ENCODE results near the gene DPP4.

DPP4 gene

DNA sequence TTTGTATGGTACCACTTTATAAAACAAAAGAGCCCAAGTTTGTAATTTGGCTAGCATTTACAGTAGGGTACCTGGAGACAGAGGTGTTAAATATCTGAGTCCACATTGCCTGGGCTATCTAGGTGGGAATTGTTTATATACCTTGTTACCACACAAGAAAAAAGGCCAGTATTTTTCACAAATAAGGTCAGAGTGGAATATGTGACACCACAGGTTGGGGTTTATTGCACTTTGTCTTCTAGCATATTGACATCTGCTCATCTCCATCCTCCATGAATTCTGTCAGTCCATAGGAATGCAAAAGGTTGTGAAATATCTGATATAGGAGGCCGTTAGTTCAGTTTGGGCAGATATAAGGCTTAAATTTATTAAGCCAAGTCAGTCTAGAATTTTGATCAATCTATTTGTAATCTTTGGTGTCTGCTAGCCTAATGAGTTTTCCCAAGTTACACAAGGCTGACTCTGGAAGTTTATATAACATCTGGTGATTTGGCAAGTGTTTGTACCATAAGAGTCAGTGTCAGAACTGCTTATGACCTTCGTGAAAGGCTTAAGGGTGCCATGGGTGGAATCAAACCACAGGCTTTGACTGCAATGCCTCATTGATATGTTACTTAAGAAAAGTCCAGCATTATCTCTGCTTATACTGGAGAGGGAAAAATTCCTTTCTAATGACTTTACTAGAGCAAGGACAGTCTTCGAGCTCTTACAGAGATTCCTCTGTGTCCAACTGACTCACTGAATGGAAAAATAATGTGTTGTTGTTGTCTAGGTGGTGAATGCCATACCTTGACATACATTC, 11.3 kb upstream of the DPP4 start:
- no peak for DNase-seq

DNA sequence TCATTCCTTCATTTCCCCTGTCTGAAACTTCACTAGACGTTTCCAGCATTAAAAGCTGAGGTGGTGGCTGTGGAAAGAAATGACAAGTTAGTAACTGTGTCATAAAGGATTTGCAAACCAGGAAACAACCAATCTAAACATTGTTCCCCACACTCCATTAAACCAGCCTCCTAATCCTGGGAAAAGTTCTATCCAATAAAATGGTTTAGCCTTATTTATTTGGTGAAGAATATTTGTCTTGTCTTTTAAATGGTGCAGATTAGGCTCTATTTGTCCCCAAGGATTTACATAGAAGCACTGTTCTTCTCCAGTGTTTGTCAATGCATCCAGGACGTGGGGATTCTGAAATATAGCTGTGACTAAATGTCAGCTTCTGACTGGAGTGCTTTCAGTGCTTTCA, 10.5 kb upstream of the DPP4 start:
- no peak for DNase-seq

- no peak for DNase-seq
Observed at GRCh38 chr2:162082681-162083080, 8.7 kb upstream of the DPP4 start.

DNA sequence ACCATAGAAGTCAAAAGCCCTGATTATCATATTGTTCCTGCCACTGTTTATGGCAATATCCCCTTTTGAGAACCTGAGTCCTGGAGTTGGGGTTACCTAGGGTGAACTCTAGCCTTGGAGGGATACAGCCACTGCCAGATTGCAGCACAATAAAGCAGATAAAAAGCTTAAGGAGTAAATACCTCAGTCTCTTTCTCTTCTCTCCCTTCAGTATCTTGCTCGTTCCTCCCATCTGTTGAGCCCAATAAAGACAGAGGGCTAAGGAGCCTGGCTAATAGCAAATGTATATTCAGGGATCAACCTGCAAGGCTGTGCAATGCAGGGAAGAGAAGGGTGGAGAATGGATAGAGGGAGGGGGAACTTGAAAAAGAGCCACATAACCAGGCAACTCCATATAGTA, 8.0 kb upstream of the DPP4 start:
- DNase-seq = no peak

- DNase-seq = no peak
Observed at GRCh38 chr2:162079514-162079913, 5.5 kb upstream of the DPP4 start.

DNA sequence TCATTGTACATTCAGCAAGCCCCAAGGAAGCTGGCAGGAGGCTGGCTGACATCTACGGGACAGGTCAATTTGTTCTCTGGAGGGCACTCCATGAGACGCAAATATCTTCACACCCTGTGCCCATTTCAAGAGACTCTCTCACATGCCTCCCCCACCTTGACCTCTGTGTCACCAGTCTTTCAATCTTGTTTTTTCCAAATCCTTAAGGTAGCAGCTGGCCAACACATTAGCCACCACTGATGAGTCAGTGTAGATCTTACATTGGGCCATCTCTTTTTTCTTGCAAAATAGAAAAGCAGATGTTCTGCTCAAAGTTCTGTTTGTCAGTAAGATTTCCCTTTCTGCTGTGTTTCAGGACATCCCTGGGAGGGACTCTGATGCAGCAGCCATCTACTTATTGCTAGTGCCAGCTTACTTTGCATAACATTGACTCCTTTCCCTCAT, 1.7 kb upstream of the DPP4 start:
- no peak for DNase-seq

DNA sequence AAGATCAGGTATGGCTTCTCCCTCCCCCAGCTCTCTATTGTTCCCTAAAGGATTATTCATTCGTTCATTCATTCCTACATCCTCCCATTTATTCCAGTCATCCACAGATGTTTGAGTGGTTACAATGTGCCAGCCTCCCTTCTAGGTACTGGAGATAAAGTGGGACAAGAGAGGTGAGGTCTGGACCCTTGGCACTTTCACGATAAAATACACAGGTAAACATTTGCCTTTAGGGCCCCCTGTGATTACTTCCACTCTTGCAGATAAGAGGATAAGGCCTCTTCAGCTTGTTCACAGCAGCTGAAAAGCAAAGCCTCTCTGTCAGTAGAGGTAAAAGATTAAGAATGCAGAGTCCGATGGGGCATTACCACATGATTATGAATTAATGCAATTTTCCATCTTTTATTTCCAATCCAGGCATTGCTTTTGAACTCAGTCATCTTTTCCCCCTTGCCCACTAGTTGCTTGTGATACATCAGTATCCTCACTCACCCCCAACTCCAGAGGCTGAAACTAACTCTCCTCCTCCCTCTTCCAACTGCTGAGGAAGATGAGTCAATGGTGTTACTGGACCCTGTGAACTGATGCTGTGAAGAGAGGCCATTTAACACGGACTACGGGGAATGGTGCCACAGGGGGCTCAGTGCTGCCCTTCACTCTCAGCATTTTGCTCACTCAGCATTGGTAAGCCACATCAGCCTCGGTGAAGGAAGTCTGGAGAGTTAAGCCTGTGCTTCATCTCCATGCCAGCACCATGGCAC, 1.1 kb upstream of the DPP4 start:
- DNase-seq = no peak

DNA sequence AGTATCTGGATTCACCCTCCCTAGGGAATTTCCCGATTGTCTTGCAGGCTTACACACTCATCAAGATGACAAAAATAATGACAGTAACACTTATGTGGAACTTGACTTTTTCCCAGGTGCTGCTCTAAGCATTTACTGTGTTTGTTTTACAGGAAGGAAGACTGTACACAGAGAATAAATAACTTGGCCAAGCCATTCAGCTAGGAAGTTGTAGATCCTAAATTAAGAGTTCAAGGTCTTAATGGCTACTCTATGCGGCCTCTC, 549 bp upstream of the DPP4 start:
- no peak for DNase-seq

DNA sequence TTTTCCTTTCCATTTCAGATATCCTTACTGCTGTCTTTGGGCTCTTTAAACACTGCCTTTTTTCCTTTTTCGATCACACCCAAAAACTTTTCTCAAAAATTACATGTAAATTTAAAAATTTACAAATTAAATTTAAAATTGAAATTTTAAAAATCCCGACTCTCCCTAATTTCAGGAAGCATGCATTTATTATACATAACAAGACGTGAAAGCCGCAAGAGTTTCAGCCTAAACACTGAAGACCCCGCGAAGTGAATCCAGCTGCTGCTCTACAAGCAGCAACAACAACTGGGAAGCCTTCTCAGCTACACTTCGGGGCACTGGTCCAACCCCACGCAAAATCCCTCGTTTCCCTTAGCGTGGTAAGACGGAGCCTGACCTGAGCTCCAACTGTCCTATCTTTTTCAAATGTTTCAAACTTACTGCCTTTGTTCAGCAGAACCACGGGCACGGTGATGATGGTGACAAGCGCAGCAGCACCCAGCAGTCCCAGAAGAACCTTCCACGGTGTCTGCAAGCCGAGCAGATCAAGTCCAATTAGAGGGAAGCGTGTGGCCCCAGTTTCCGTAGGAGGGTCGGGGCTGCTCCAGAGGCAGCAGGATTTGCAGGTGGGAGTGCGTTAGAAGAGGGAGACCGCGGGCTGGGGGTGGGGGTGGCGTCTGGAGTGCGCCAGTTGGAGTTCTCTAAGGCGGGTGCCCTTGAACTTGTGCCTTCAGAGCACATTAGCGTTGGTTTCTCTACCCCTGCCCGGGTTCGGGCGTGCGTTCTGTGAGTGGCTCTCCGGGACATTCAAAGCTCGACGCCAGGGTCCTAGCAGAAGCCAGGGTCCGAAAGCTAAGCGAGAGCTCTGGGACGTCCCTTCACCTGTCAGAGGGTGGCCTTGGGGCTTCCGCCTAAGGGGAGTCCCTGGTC, 783 bp downstream of the DPP4 start:
- peak; percentile 67 for DNase-seq

DNA sequence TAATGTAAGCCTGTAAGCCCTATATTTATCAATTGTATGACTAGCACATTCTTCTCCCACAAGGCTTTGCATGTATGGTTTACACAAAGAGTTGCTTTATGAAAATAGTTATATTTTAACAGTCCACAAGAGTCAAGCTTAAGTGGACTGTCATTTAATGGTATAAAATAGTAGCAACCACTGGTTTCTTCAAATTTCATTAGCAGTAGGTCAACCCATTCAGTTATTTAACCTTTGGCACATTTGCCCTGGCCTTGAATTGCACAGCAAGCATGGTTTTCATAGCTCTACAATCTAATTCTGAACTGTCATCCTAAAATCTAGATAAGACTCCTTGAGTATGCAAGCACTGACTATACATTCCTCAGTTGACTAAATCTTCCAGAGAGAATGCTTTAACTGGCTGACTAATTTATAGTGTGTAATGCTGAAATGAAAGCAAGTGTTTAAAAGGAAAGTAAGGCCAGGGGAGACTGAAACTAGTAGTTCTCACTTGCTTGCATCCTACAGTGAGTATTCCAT, 1.8 kb downstream of the DPP4 start:
- no peak for DNase-seq

DNA sequence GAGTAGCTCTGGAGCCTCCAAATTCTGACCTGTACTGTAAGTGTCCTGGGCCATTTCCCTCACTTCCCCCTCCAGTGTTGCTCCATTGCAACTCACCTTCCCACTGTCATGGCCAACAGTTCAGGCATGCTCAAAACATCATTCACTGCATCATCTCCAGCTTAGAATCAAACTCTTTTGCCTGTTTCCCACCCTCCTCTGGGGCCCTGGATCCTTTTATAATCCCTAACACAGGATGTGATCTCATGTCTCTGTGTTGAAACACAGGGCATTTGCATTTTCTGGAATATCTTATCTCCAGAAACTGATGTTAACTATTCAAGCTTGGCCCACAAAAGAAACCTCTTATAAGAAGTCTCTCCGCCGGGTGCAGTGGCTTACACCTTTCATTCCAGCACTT, 3.0 kb downstream of the DPP4 start:
- DNase-seq = no peak

DNA sequence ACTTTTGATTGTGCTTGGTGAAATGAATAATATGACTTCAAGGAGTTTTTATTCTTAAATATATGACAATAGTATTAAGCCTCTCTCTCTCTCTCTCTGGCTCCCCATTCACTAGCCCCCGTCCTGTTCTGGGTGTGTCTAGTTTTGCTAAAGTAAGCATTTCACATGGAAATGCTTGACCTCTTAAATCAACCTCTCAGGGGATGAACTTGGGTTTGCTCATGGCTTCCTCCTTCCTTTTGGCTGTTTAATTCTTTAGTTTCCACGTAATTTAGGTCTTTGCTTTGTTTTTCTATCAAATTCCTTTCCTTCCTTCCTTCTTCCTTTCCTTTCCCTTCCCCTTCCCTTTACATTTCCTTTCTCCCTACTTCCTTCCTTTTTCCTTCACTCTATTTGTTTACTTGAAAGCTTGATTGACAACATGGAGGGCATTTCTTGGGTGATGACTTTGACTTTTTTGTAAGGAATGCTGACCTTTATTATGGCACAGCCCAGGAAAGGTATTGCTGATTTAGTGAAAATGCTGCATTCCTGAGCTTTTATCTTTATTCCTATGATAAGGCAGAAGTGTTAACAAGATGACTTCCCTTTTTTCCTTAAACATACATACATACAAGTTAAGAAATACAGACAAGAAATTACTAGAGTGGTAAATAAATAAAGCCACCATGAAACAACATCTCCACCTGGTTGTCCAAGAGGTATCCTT, 3.6 kb downstream of the DPP4 start:
- no peak for DNase-seq

DNA sequence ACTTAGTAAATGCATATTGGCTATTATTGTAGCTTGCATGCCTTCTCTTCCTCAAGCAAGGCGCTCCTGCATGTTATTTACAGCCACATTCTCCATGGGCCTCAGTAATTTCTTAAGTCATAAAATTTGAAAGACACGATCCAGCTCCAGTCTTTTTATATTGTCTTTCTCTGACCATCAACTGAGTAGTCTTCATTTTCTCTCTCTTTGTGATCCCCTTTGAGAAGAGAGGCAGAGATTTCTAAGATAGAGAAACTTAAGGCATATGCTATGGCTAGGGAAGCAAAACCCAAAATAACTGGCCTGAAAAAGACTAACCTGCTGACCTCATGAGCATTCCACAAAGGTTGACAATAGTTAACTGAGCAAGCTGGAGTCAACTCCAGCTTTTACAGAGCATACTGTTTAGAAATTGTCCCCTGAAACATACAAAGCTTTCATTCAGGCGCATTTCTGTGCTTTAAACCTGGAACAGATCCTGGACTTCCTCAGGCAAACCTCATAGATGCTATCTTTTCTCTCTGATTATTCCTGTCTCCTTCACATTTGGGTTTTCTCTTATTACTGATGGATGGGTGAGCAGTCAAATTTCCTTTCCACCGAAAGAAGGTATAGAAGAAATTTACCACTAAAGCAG, 4.6 kb downstream of the DPP4 start:
- DNase-seq = no peak

DNA sequence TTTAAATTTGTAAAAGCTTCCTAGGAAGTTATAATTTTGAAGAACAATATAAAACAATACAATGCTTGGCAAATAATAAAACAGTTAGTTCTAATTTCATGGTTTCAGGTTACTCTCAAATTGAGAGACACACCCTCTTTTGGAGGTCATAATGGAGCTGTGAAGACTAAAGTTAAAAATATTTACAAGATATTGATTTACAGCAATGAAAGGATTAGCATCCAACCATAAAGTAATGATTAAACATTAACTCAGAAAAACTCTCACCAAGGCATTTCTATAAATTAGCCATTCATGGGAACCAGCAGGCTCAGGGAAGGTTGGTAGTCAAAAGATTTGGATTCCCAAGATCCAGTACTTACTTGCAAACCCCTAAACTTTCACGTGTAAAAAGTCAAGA, 6.4 kb downstream of the DPP4 start:
- DNase-seq = no peak

DNA sequence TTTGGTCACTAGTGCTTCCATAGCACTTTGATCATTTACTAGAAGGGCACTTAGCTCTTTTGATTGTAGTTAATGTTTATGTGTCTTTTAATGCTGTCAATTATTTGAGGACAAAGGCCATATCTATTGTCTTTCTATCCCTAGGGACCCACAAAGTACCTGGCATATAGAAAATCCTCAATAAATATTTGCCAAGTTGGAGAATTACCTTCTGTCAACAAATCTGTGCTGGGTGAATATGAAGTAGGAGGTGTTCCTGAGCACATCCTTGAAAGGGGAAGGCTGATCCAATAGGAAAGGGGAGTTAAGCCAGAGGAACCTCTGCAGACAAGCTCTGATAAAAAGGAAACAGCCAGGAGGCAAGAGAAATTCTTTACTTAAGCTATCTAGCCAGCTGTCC, 8.2 kb downstream of the DPP4 start:
- DNase-seq = no peak

- no peak for DNase-seq
Observed at GRCh38 chr2:162063899-162064298, 10.1 kb downstream of the DPP4 start.

GRCh38 chr2:162063281-162063680, 10.7 kb downstream of the DPP4 start:
- no peak for DNase-seq

DNA sequence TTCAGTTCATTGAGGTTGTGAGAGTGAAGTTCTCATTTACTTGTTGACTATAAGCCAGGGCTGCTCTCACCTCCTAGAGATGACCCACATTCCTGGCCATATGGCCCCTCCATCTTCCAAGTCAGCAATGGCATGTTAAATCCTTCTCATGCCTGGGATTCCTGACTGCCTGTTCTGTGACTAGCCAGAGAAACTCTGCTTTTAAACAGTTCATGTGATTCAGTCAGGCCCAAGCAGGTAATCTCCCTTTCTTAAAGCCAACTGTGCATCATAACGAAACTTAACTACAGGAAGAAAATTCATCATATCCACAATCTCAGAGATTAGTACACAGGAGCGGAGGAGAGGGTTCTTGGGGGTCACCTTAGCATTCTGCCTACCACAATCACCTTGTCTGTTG, 11.5 kb downstream of the DPP4 start:
- DNase-seq = no peak

- no peak for DNase-seq
Observed at GRCh38 chr2:162061021-162061420, 13.0 kb downstream of the DPP4 start.

DNA sequence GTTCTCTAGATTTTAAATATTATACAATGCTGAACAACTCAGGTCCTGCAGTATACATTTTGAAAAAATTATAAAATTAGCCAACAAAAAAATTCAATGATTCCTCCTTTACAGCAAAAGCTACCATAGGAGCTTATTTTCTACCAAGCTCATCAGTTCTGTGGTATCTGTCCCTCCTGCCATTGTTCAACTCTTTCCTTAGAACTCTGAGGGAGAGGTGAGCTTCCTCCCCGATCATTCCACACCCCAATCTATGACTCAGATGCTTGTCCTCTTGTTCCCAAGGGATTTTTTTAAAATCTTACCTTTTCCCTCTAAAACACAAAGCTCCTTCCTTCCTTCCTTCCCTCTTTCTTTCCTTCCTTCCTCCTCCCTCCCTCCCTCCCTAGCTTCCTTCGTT, 13.5 kb downstream of the DPP4 start:
- DNase-seq = no peak

DNA sequence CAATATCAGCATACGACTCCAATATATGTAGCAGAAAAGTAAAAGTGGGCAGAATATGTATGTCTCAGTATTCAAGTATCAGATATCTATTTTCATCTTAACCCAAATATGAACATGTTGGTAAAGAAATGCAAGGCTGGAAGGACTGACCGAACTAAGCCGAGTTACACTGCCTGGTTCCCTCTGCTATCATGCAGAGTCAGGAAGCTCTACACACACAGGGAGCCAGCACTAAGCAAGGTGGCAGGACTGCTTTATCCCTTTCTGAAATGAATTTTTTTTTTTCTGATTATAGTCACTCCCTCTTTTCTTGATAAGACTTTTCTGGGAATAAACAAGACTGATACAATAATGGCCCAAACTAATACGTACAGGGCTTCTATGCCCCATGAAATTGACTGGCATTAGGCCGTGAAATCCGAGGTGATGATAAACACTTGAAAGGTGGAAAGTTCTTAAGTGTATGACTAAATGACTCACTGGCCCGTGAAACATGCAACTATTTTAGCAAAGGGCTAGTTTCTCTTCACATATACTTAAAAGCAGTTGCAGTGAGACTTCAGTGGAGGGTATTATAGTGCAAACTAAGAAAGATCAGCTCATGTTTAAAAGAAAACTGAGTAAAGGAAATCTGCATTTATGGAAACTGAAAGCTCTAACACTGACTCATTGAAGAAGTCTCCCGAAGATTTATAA, 14.9 kb downstream of the DPP4 start:
- no peak for DNase-seq

DNA sequence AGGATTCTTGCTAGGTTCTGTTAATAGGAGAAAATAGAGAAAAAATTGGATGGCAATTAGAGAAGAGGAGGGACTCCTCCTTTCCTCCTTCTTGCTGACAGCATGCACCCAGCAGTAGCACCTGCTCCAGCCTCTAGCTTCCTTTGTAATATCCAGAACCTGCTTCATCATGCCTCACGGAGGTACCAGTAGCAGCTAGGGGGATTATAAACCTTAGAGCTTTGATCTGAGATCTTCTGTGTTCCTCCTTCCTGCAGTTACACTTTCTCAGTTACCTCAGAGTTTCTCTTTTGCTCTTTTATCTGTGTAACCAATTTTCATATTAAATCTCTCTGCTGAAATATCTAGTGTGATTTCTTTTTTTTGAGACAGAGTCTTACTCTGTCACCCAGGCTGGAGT, 16.6 kb downstream of the DPP4 start:
- DNase-seq = no peak
